ENCODE results near the gene MR1.
"Not testable (repeated sequence)": the region's sequence is repeated elsewhere in the genome, so short reads cannot be mapped to it uniquely, and the experiment has no call there.

Gene MR1

DNA sequence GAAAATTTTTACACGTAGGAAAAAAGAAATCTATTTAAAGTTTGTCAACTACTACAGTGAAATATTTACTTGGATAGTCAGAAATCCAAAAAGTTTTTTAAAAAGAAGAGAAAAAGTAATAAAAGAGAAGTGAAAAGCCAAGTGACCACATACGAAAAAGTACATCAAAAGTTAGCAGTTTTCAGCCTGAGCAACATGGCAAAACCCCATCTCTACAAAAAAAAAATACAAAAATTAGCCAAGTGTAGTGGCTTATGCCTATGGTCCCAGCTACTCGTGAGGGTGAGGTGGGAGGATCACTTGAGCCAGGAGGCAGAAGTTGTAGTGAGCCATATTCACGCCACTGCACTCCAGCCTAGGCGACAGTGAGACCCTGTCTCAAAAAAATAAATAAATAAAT is 5.2 kb upstream of the MR1 start:
- no peak for DNase-seq (ENCODE audit: low read depth in 2 of 2)

GRCh38 chr1:181032535-181032934 is 1.2 kb upstream of the MR1 start:
- no peak for DNase-seq (ENCODE audit: low read depth in 2 of 2)

- peak; percentile 9 to 12 for DNase-seq (ENCODE audit: low read depth in 2 of 2)
Observed at GRCh38 chr1:181033128-181033798, 520 bp upstream of the MR1 start.

- not testable (repeated sequence) for DNase-seq (ENCODE audit: low read depth in 2 of 2)
Observed at GRCh38 chr1:181035210-181035609, 1.4 kb downstream of the MR1 start.

- no peak for DNase-seq (ENCODE audit: low read depth in 2 of 2)
Observed at GRCh38 chr1:181036107-181036836, 2.5 kb downstream of the MR1 start.

DNA sequence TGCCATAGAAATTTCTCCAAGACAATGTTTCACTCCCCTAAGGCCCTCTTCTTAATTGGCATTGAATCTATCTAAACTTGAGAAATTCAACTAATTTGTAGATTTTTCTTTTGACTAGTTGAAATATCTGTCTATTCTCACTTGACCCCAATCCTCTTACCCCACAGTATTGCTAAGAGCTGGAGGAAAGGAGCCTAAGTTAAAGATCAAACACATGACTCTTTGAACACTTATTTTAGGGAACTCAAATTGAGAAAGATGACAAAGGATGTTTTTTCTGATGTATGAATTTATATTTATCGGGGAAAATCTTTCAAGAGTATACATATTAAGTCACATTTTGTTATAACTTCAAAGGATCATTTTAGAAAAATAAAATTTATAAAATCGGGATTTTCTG is 3.6 kb downstream of the MR1 start:
- no peak for DNase-seq (ENCODE audit: low read depth in 2 of 2)

DNA sequence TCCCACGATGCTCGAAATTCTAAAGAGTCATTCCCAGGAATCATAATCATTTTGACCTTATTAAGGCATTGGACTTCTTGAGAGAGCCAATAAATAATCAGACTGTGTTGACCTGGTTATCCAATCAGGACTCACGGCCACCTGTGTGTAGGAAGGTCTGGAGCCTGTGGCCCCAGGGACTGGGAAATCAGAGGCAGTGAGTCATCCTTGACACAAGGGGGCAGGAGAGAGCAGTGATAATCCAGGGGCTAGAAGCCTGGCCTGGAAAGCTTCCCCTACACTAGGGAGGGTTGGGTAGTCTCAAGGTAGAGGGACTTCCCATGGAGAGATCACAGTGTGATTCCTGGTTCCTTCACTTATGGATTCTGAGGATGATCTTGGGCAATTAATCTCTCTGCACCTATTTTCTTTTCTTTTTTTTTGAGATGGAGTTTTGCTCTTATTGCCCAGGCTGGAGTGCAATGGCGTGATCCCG is 4.7 kb downstream of the MR1 start:
- DNase-seq (ENCODE audit: low read depth in 2 of 2): peak; percentile 27 to 63

- no peak for DNase-seq (ENCODE audit: low read depth in 2 of 2)
Observed at GRCh38 chr1:181040284-181040865, 6.6 kb downstream of the MR1 start.

- no peak for DNase-seq (ENCODE audit: low read depth in 2 of 2)
Observed at GRCh38 chr1:181043025-181043888, 9.5 kb downstream of the MR1 start.

DNA sequence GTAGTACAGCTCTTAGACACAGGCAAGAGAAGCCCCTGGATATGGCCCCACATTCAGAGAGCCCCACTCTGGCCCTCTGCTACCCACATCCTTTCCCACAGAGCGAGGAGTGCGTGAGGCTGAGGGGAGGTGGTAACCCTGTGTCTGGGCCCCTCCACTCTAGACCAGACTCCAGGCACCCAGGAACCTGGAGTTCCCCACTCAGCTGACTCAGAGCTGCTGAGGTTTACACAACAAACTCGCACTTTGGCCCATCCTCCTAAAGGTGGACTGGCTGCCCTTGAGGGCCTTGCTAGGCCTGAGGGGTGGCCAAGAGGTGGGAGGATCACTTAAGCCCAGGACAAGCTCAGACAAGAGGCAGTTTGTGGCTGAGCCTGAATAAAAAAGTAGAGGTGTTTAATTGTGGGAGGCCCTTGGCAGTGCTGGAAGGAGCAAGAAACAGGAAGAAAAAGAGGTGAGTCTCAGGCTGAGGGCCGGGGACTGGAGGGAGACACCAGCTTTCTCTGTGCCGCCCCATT is 10.7 kb downstream of the MR1 start:
- peak in 1 of 2 donors; percentile 17 for DNase-seq (ENCODE audit: low read depth in 2 of 2)

- DNase-seq (ENCODE audit: low read depth in 2 of 2): not testable (repeated sequence)
Observed at GRCh38 chr1:181045946-181046345, 12.2 kb downstream of the MR1 start.

DNA sequence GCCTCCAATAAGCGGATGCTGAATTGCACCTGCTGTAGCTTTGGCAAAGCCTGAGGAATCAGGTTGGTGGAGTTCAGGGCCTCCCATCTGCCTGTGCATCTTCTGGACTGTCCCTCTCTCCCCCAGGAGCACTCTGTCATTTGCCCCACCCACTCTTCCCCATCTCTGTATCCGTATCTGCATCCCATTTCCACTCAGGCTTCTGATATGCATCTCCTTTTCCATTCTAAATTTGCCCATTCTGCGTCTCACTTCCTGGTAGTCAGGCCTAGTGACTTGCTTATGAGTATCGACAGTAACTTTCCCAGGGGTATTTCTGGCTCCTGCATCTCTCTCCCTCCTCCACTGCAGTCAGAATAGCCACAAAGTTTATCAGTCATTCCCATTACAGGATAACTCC is 15.6 kb downstream of the MR1 start:
- DNase-seq (ENCODE audit: low read depth in 2 of 2): no peak

DNA sequence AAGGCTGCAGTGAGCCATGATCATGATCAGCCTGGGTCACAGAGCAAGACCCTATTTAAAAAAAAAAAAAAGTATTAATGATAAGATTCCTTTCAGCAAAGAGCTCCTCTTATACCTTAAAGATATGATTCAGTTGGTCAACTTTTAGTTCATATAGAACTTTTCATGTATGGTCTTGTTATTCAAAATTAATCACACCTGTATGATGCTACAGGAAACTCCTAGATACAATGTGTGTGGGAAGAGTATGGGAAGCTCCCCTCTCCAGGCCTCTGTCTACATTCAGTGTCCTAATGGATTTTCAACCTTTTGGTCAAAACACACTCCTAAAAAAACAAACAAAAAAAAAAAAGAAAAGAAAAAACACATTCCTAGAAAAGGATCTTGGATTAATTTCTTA is 17.1 kb downstream of the MR1 start:
- no peak for DNase-seq (ENCODE audit: low read depth in 2 of 2)

DNA sequence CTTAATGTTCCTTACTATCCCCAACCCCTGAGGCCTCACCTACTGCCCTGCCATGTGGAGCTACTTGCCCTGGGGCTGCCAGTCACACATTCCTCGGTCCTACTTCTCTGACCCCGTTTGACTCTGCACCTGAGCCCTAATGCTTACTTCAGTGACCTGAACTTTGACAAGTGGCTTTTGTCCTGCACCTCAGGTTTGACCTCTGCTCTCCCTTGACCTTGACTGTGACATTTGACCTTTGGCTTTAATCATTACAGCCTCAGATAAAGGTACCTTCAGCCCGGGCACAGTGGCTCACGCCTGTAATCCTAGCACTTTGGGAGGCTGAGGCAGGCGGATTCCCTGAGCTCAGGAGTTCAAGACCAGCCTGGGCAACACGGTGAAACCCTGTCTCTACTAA is 22.8 kb downstream of the MR1 start:
- DNase-seq (ENCODE audit: low read depth in 2 of 2): no peak

DNA sequence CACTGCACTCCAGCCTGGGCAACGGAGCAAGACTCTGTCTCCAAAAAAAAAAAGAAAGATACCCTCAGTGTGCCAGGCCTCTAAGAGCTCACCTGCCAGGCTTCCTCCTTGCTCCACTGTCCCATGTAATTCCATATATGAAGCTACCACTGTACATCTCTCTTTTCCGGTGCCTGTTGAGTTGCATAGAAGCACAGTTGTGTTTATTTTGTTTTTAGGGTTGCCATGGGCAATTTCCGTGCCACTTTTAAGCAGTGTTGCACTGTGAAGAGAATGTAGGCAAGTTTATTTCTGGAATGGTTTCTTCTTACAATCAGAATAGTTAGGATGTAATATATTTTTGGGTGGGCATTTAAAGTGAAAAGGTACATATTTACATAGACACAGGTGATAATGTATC is 23.3 kb downstream of the MR1 start:
- no peak for DNase-seq (ENCODE audit: low read depth in 2 of 2)

DNA sequence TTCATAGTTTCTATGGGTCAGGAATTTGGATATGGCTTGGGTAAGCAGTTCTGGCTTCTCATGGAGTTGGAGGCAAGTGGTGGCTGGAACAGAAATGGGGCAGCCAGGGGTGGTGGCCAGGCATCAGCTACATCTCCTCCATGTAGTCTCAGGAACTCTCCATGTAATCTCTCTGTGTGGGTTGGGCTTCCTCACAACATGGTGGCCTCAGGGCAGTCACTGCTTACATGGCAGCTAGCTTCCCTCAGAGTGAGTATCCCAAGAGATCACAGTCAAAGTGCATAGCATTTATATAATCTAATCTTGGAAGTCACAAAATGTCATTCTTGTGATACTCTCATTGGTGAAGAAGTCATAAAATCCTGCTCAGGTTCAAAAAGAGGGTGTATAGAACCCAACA is 25.7 kb downstream of the MR1 start:
- DNase-seq (ENCODE audit: low read depth in 2 of 2): no peak

DNA sequence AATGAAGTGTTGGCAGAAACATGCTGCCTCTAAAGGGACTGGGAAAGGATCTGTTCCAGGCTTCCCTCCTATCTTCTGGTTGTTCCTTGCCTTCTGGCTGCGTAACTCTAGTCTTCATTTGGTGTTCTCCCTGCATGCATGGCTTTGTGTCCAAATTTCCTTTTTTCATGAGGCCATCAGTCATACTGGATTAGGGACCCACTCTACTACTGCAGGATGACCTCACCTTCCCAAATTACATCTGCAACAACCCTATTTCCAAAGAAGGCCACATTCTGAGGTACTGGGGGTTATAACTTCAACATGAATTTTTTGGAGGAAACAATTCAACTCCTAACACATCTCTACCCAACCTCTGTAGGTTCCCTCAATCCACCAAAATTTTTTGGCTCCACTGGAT is 26.3 kb downstream of the MR1 start:
- no peak for DNase-seq (ENCODE audit: low read depth in 2 of 2)

- DNase-seq (ENCODE audit: low read depth in 2 of 2): not testable (repeated sequence)
Observed at GRCh38 chr1:181060947-181061346, 27.2 kb downstream of the MR1 start.

- no peak for DNase-seq (ENCODE audit: low read depth in 2 of 2)
Observed at GRCh38 chr1:181061487-181061886, 27.7 kb downstream of the MR1 start.

DNA sequence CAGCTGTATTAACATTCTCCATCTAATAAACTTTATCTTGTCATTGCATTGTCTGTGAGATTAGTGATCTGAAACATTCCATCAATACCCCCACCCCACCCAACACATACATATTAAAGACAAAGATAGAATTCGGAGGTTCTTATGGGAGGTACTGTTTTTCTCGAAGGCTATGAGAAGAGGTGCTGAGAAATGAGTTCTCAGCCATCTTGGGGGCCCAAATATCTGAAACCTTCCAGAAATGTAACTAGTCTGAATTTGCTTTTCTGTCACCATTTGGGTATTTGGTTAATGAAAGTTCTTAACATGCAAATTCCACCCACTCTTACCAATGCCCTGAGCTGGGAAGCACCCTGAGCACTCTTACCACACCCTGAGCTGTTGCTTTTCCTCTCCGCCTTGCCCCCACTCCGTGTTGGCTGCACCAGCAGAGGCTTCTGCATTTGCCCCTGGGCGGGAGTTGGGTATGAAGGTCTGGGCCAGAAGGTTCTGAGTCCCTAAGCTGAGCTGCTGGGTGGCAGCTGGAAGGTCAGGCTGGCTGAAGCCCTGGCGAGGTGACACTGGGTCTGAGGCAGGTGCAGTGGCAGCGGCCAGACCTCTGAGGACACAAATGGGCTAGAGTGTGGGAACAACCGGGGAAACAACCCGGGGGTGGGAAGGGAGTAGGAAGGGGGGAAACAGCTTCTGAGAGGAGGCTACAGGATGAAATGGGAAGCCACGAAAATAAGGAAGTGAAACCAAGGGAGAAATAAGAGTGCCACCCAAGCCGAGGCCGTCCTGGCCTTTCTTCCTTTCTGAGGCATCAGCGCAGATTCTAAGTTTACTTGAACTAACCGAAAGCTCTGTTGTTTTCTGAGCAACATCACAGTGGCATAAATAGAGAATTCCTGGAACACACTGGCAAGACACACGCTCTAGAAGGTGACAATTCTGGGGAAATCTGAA is 28.4 kb downstream of the MR1 start:
- peak in 1 of 2 donors; percentile 9 for DNase-seq (ENCODE audit: low read depth in 2 of 2)
